HL-60 (cell line): Measurements from ENCODE around the gene ZMYND12.

Source experiments
- CTCF ChIP-seq: IDR thresholded peaks from one replicate; pipeline ENCODE4 v1.5.1; 2011; ENCODE audit warnings: low read length, control low read depth, inconsistent platforms; ENCODE audit not compliant: insufficient read depth
- GABPA ChIP-seq: IDR thresholded peaks from 2 replicates; pipeline ENCODE4 v1.6.1; 2012; ENCODE audit warnings: low read depth
- POLR2AphosphoS5 ChIP-seq: IDR thresholded peaks from 2 replicates; pipeline ENCODE4 v1.6.1; 2012; ENCODE audit warnings: low read depth
- REST ChIP-seq: IDR thresholded peaks from 2 replicates; pipeline ENCODE4 v1.6.1; 2012; ENCODE audit warnings: low read depth; ENCODE audit not compliant: insufficient replicate concordance
- SPI1 ChIP-seq: IDR thresholded peaks from 2 replicates; pipeline ENCODE4 v1.6.1; 2012; ENCODE audit warnings: low read depth, mild to moderate bottlenecking, borderline replicate concordance

- TF ChIP-seq CTCF (no peak), REST (no peak), POLR2AphosphoS5 (no peak), SPI1 (no peak), GABPA (no peak)
Measured at GRCh38 chr1:42422737-42423136, 33.1 kb downstream of the ZMYND12 start.
